Measurements from ENCODE around the gene NSD1. TPM values are rescaled to one million over a fixed set of nuclear protein-coding genes. Genes with fewer than 3 reads are reported as not detected.
A peak's percentile ranks its signal among the peaks of the same experiment; 100 is the strongest.
"Not testable (repeated sequence)": the region's sequence is repeated elsewhere in the genome, so short reads cannot be mapped to it uniquely, and the experiment has no call there.

NSD1 gene
- total RNA-seq, 2 donors from 2014 or later, result 29.8 to 32.0 TPM

DNA sequence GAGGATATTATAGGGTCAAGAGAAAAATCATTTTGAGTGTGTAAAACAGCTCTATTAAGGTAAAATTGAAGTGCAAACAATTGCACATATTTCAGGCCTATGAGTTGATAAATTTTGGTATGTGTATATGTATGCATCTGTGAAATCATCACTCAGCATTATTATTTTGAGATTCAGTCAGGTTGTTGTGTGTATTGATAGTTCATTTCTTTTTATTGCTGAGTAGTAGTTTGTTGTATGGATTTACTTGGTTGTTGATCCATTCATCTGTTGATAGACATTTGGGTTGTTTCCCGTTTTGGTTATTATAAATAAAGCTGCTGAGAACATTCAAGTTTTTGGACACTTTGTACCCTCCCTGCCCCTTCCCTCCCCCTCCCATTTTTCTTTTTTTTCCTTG is 119.7 kb downstream of the NSD1 start:
- Histone ChIP-seq H3K36me3 (replicated peaks in 1 of 2; ENCODE audit: insufficient read depth in 1 of 2, low read depth in 2 of 2) (peaks cover 13 to 18% of the 10 kb centered on the region in 2 donors), H3K9me3 (no peaks in the 10 kb centered on the region), H3K4me3 (no peak overlapping the region), H3K4me1 (peaks cover 5% of the 10 kb centered on the region), H3K27me3 (no peaks in the 10 kb centered on the region), H3K27ac (no peak overlapping the region)
- no peak for ATAC-seq
- no peak for TF ChIP-seq CTCF (IDR thresholded peaks at IDR 0.05)
- no peak for TF ChIP-seq POLR2A (IDR thresholded peaks at IDR 0.05)
- 68 to 96% methylated on average over 1 of the region's 1 CpG for WGBS, 2 donors
- intact Hi-C loops (cut with DNase I), result no loop called here
- DNase-seq, result no peak

- no peak overlapping the region for H3K27ac ChIP-seq
- no peaks in the 10 kb centered on the region for H3K4me1 ChIP-seq
- DNase-seq (peak; percentile 27 to 57 (median 43)), ATAC-seq (no peak)
- no peak overlapping the region for H3K4me3 ChIP-seq
- H3K9me3 ChIP-seq, result no peaks in the 10 kb centered on the region
- intact Hi-C loops (cut with DNase I), result no loop called here
- TF ChIP-seq CTCF (IDR thresholded peaks at IDR 0.05), result no peak
- TF ChIP-seq POLR2A (IDR thresholded peaks at IDR 0.05), result no peak
- WGBS, 2 donors, result 36 to 37% methylated on average over 5 of the region's 5 CpGs
- peaks cover 21 to 25% of the 10 kb centered on the region in 2 donors for H3K36me3 ChIP-seq (replicated peaks in 1 of 2; ENCODE audit: insufficient read depth in 1 of 2, low read depth in 2 of 2)
- H3K27me3 ChIP-seq, result no peaks in the 10 kb centered on the region
Observed at GRCh38 chr5:177256296-177256695, 122.7 kb downstream of the NSD1 start.

GRCh38 chr5:177258711-177259110 is 125.1 kb downstream of the NSD1 start:
- H3K9me3 ChIP-seq; H3K4me3 ChIP-seq; DNase-seq; H3K27me3 ChIP-seq; intact Hi-C loops (cut with DNase I); H3K27ac ChIP-seq; ATAC-seq; H3K4me1 ChIP-seq: not testable (repeated sequence)
- 88 to 97% methylated on average over 7 of the region's 7 CpGs for WGBS, 2 donors
- peaks cover 16 to 22% of the 10 kb centered on the region in 2 donors for H3K36me3 ChIP-seq (replicated peaks in 1 of 2; ENCODE audit: insufficient read depth in 1 of 2, low read depth in 2 of 2)

DNA sequence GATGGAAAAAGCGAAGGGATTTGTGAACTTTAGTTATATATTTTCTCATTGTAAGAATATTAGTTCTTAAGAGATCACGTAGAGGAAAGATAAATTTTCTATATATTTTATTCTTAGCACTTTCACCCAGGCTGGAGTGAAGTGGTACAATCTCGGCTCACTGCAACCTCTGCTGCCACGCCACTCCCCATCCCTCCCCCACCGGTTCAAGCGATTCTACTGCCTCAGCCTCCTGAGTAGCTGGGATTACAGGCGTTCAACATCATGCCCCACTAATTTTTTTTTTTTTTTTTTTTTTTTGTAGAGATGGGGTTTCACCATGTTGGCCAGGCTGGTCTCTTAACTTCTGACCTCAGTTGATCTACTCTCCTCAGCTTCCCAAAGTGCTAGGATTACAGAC is 127.4 kb downstream of the NSD1 start:
- Histone ChIP-seq H3K27me3 (no peaks in the 10 kb centered on the region), H3K9me3 (no peaks in the 10 kb centered on the region), H3K36me3 (replicated peaks in 1 of 2; ENCODE audit: insufficient read depth in 1 of 2, low read depth in 2 of 2) (peaks cover 16 to 21% of the 10 kb centered on the region in 2 donors), H3K4me1 (peaks cover 4% of the 10 kb centered on the region), H3K4me3 (no peak overlapping the region), H3K27ac (no peak overlapping the region)
- WGBS, 2 donors, result 94 to 95% methylated on average over 7 of the region's 7 CpGs
- TF ChIP-seq CTCF (IDR thresholded peaks at IDR 0.05) (no peak), POLR2A (IDR thresholded peaks at IDR 0.05) (no peak)
- no peak for DNase-seq
- ATAC-seq, result no peak
- intact Hi-C loops (cut with DNase I), result no loop called here

DNA sequence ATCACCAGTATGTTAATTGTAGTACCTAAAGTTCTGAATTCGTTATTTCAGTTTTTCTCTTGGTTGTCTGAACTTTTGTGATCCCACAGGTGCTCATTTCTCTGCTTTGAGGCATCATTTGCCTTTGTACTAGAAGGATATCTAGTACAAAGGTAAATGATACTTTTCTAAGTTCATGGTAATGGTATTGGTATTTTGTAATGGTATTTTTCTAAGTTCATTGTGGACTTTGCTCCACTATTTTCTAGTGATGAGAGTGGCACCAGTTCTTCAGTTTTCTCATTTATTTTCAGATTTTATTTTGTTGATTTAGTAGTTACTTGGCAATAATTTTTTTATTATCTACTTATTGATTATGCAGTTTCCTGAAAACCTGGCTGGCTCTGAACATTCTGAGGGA is 127.9 kb downstream of the NSD1 start:
- peaks cover 4% of the 10 kb centered on the region for H3K4me1 ChIP-seq
- H3K27ac ChIP-seq, result no peak overlapping the region
- TF ChIP-seq CTCF (IDR thresholded peaks at IDR 0.05) (no peak), POLR2A (IDR thresholded peaks at IDR 0.05) (no peak)
- DNase-seq (no peak), ATAC-seq (no peak)
- H3K27me3 ChIP-seq, result no peaks in the 10 kb centered on the region
- H3K36me3 ChIP-seq (replicated peaks in 1 of 2; ENCODE audit: insufficient read depth in 1 of 2, low read depth in 2 of 2), result peaks cover 20 to 21% of the 10 kb centered on the region in 2 donors
- 57 to 81% methylated on average over 1 of the region's 1 CpG for WGBS, 2 donors
- H3K4me3 ChIP-seq, result no peak overlapping the region
- no peaks in the 10 kb centered on the region for H3K9me3 ChIP-seq
- intact Hi-C loops (cut with DNase I), result no loop called here
